GM12878 (cell line): ENCODE results near the gene SLX4IP. TPM values are rescaled to one million over a fixed set of nuclear protein-coding genes. Genes with fewer than 3 reads are reported as not detected.

Source experiments
- ATAC-seq: fragments of 200-7000 bp; cut with Tn5 transposase; 3 replicates; pipeline ENCODE4 v1.9.1; 2020; ENCODE audit warnings: mild to moderate bottlenecking, moderate library complexity
- BruUV-seq: library from RNA; stranded (reverse); fragments of 400-500 nt; replicated peaks from 2 replicates; lab custom pipeline; 2021; lab: Mats Ljungman, UMichigan
- CTCF ChIA-PET: fragments of 300-600 bp; sonication (Branson Sonifier 250); formaldehyde crosslinking; extraction: SDS; loops from one replicate; lab custom pipeline; 2021; ENCODE audit warnings: inconsistent platforms; lab: Yijun Ruan, JAX
- POLR2A ChIA-PET: fragments of 350-600 bp; formaldehyde crosslinking; extraction: SDS; loops from one replicate; lab custom pipeline; 2021; ENCODE audit warnings: inconsistent platforms; lab: Charles Lee
- RAD21 ChIA-PET: fragments of 300-600 bp; sonication (Branson Sonifier 250); formaldehyde crosslinking; loops from one replicate; lab custom pipeline; 2023; ENCODE audit warnings: antibody characterized with exemption; ENCODE audit not compliant: unreplicated experiment; lab: Charles Lee
- SMC1A ChIA-PET: fragments of 300-600 bp; sonication (Branson Sonifier 250); formaldehyde crosslinking; loops from one replicate; lab custom pipeline; 2023; ENCODE audit not compliant: unreplicated experiment, uncharacterized antibody; lab: Charles Lee
- DNase-seq: peaks from one replicate; pipeline ENCODE4 v3.0.0-alpha.2; 2011; ENCODE audit warnings: low read depth, low spot score
- FAIRE-seq: peaks from 3 replicates; lab custom pipeline; 2011; peaks lifted over from hg19 to GRCh38; lab: Jason Lieb, UNC
- H2AFZ ChIP-seq: 2 replicates; pipeline ENCODE4 v1.6.0; 2011; ENCODE audit warnings: low read depth, low read length, control low read depth; ENCODE audit not compliant: control insufficient read depth
- H3K27ac ChIP-seq: 2 replicates; pipeline ENCODE4 v1.5.1; 2011; ENCODE audit warnings: control low read depth; ENCODE audit not compliant: control insufficient read depth, insufficient read depth
- H3K27me3 ChIP-seq, 2 experiments: replicated peaks in 1 of 2; 2 replicates each; pipeline versions ENCODE4 v1.6.0 to v1.6.1; 2011; ENCODE audit warnings: low read length in 1 of 2; ENCODE audit not compliant: control insufficient read depth in 2 of 2, insufficient read depth in 2 of 2
- H3K36me3 ChIP-seq, 2 experiments: 2 replicates each; pipeline ENCODE4 v1.5.1; 2011; ENCODE audit warnings: low read length in 1 of 2; ENCODE audit not compliant: control insufficient read depth in 2 of 2, insufficient read depth in 2 of 2
- H3K4me1 ChIP-seq: 2 replicates; pipeline ENCODE4 v1.6.1; 2011; ENCODE audit warnings: mild to moderate bottlenecking, low read length, moderate library complexity, mixed read lengths; ENCODE audit not compliant: control insufficient read depth, insufficient read depth
- H3K4me2 ChIP-seq: 2 replicates; pipeline ENCODE4 v1.6.0; 2011; ENCODE audit warnings: control low read depth; ENCODE audit not compliant: control insufficient read depth, insufficient read depth
- H3K4me3 ChIP-seq: fragments of 200-600 bp; sonication (generic); 2 replicates; pipeline ENCODE4 v1.5.1; 2016
- H3K79me2 ChIP-seq: 2 replicates; pipeline ENCODE4 v1.6.0; 2011; ENCODE audit warnings: low read length; ENCODE audit not compliant: control insufficient read depth, insufficient read depth
- H3K9ac ChIP-seq: 2 replicates; pipeline ENCODE4 v1.8.0; 2011; ENCODE audit warnings: low read length, control low read depth, mixed read lengths; ENCODE audit not compliant: control insufficient read depth, insufficient read depth
- H3K9me3 ChIP-seq: replicated peaks from 3 replicates; pipeline ENCODE4 v1.5.1; 2011; ENCODE audit warnings: mild to moderate bottlenecking, low read length; ENCODE audit not compliant: control insufficient read depth, insufficient read depth
- H4K20me1 ChIP-seq: 2 replicates; pipeline ENCODE4 v1.6.0; 2011; ENCODE audit not compliant: control insufficient read depth, insufficient read depth
- CBX3 ChIP-seq: fragments of 200-600 bp; sonication (generic); IDR thresholded peaks from 2 replicates; pipeline ENCODE4 v1.6.1; 2016; ENCODE audit warnings: low read depth, borderline replicate concordance
- EGR1 ChIP-seq, 2 experiments: IDR thresholded peaks; 1 replicate in 1 of 2; 2 replicates in 1 of 2; pipeline ENCODE4 v1.6.1; 2011 to 2012; ENCODE audit warnings: low read depth in 2 of 2, low read length in 2 of 2, borderline replicate concordance in 1 of 2, mild to moderate bottlenecking in 1 of 2, moderate library complexity in 1 of 2
- ETV6 ChIP-seq, 2 experiments: fragments of 450-650 bp in 1 of 2; IDR thresholded peaks in 1 of 2; conservative IDR thresholded peaks in 1 of 2; 2 replicates each; pipeline ENCODE4 v1.6.1; 2014; ENCODE audit warnings: antibody characterized with exemption in 1 of 2, borderline replicate concordance in 1 of 2, low read depth in 1 of 2, mild to moderate bottlenecking in 1 of 2, moderate library complexity in 1 of 2
- FOXK2 ChIP-seq: fragments of 450-650 bp; IDR thresholded peaks from 2 replicates; pipeline ENCODE4 v1.6.1; 2017; ENCODE audit warnings: mild to moderate bottlenecking, moderate library complexity
- FOXM1 ChIP-seq: IDR thresholded peaks from 2 replicates; pipeline ENCODE4 v1.6.1; 2012; ENCODE audit warnings: low read depth, mild to moderate bottlenecking, inconsistent platforms, low read length, moderate library complexity
- HCFC1 ChIP-seq: fragments of 150-350 bp; IDR thresholded peaks from 2 replicates; pipeline ENCODE4 v1.6.1; 2014; ENCODE audit warnings: low read length
- JUND ChIP-seq: IDR thresholded peaks from 2 replicates; pipeline ENCODE4 v1.6.1; 2012; ENCODE audit warnings: low read depth, mild to moderate bottlenecking, low read length, improper control_type of control experiment, moderate library complexity
- MXI1 ChIP-seq: fragments of 150-350 bp; IDR thresholded peaks from 2 replicates; pipeline ENCODE4 v1.6.1; 2011; ENCODE audit warnings: low read depth, mild to moderate bottlenecking, inconsistent platforms, low read length, improper control_type of control experiment
- PAX5 ChIP-seq: IDR thresholded peaks from 2 replicates; pipeline ENCODE4 v1.6.1; 2011; ENCODE audit warnings: low read depth, low read length, borderline replicate concordance
- POLR2AphosphoS5 ChIP-seq: IDR thresholded peaks from 2 replicates; pipeline ENCODE4 v1.6.1; 2011; ENCODE audit warnings: mild to moderate bottlenecking, low read length, inconsistent platforms
- SIN3A ChIP-seq: IDR thresholded peaks from 2 replicates; pipeline ENCODE4 v1.6.1; 2012; ENCODE audit warnings: low read depth, low read length, improper control_type of control experiment
- TCF3 ChIP-seq: IDR thresholded peaks from 2 replicates; pipeline ENCODE4 v1.6.1; 2012; ENCODE audit warnings: low read depth, mild to moderate bottlenecking, low read length, borderline replicate concordance; ENCODE audit not compliant: insufficient read depth
- WGBS: methylation state at CpG from one replicate; pipeline ENCODE4 v1.1.6; 2016; ENCODE audit warnings: low lambda C conversion rate; ENCODE audit not compliant: insufficient replicate concordance, insufficient coverage; ENCODE audit errors: missing lambda C conversion rate; 5-methylcytosine and 5-hydroxymethylcytosine counted together
- in situ Hi-C: fragments of 300-500 bp; cut with MboI; formaldehyde crosslinking; loops from 9 replicates; pipeline ENCODE4 v1.14.3; 2018; ENCODE audit warnings: mixed read lengths
- intact Hi-C: fragments of 100-400 bp; cut with micrococcal nuclease; formaldehyde crosslinking; loops from one replicate; pipeline ENCODE4 v1.14.2; 2022; ENCODE audit not compliant: unreplicated experiment
- polyA plus RNA-seq, 11 experiments: library from polyadenylated mRNA; depleted of rRNA in 4 of 11; unstranded in 6 of 11; stranded (reverse) in 5 of 11; fragments of >200 nt; fragmentation: Nextera tagmentation in 4 of 11; fragmentation: Illumina TruSeq in 1 of 11; extraction: Ambion mirVana in 4 of 11; extraction: Trizol in 1 of 11; gene quantifications; 1 replicate in 1 of 11; 2 replicates in 10 of 11; pipeline versions ENCODE4 v1.2.1 to v1.2.3, GENCODE V29; 2011 to 2016; ENCODE audit warnings: inconsistent platforms in 2 of 11, missing spikeins in 2 of 11, low read depth in 1 of 11
- total RNA-seq, 4 experiments: library from RNA; depleted of rRNA in 3 of 4; stranded (reverse); fragments of >200 nt in 3 of 4; fragmentation: Illumina TruSeq in 1 of 4; extraction: Trizol in 1 of 4; gene quantifications; 2 replicates each; pipeline versions ENCODE4 v1.2.1 to v1.2.3, GENCODE V29; 2013 to 2021
- TF ChIP-seq, protein P1 (sequence below): fragments of 450-650 bp; IDR thresholded peaks from 2 replicates; pipeline ENCODE4 v1.6.1; 2018; ENCODE audit warnings: borderline replicate concordance, mild to moderate bottlenecking; ENCODE audit not compliant: partially characterized antibody

Gene SLX4IP
- total and polyA plus RNA-seq, 10 of the 15 experiments (the other 5 are each of a cell fraction or from before 2014, with no cell fraction given), result 2.2 to 11.0 (median 6.3) TPM

DNA sequence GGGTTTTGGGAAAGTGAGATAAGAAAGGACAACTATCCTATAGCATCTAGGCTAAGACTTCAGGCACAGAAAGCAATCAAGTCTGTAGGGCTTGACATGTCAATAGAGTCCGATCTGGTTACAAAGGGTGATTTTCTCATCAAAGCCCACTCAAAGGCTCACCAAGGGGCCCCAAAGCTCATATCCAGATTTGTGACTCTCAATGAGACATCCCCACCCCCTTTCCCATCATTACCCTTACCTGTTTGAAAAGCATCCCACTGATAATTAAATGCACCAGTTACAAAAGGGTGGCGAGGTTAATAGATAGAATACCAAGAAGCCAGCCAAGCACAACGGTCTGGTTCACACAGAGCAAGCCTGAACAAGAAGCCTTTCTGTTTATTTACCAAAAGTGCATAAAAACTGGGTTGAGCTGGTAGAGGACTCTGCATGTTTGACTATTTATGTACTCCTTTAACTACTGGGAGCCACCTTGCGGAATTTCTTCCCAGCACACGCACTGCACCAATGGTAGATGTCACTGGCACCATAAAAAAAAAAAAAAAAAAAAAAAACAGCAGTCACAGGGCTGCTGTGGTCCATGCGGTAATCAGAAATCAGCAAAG lies 232.6 kb downstream of the SLX4IP start:
- H3K4me2 ChIP-seq, result no peak overlapping the region
- no peaks in the 10 kb centered on the region; a peak in 3 of 4 replicates for H3K36me3 ChIP-seq
- WGBS, result 75% methylated on average over 6 of the region's 6 CpGs
- no peak for ATAC-seq
- H4K20me1 ChIP-seq, result no peaks in the 10 kb centered on the region; the same call in 1 of the 2 replicates
- BruUV-seq, result no TSS peak
- no peak for DNase-seq
- no peak overlapping the region for H3K27ac ChIP-seq
- no peaks in the 10 kb centered on the region for H3K27me3 ChIP-seq
- TF ChIP-seq CBX3 (no peak), SIN3A (no peak), POLR2AphosphoS5 (no peak)
- RAD21 ChIA-PET, result no interaction called here
- H3K79me2 ChIP-seq, result peaks cover 8% of the 10 kb centered on the region
- in situ Hi-C loops, result no loop called here
- H3K4me3 ChIP-seq, result no peak overlapping the region
- peaks cover 29% of the 10 kb centered on the region for H3K4me1 ChIP-seq
- FAIRE-seq, result no peak
- SMC1A ChIA-PET, result interaction anchor here (0.5 kb wide), 1 partner anchor 754 kb away, joined by 3 read pairs; no protein-coding TSS in a partner anchor
- intact Hi-C loops, result no loop called here
- no peaks in the 10 kb centered on the region for H3K9me3 ChIP-seq
- CTCF ChIA-PET, result no interaction called here
- no peak overlapping the region for H2AFZ ChIP-seq
- H3K9ac ChIP-seq, result no peak overlapping the region
- POLR2A ChIA-PET, result interaction anchor here (0.7 kb wide), 1 partner anchor 544 kb away, joined by 3 read pairs; no protein-coding TSS in a partner anchor

DNA sequence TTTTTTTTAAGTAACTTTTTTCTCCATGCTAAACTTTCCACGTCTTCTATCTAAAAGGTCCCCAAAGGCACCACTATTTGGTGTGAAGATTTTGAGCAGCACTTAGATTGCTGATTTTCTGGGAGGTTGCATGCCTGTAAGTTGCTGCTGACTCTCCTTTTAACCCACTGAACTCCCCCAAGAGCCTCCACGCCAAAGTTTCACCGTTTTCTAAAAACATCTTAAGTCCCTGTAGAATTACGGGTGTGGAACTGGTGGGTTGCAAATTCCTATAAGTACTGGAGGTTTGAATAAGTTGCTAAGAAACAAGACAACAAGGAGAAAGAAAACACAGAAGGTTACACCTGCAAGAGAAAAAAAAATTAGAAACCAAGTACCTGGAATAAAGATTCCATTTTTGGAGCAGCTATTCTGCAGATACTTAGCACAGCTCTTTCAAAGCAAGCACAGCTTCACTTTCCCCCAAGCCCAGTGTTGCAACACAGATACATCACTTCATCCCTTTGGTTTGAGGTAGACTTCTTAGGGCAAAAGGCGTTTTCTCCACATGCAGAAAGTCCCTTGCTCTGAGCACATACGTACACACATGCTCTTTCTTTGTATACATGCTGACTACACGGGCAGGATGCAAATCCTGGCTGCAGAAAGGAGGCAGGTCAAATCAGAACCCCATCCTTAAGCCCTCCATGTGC lies 233.7 kb downstream of the SLX4IP start:
- ChIA-PET RAD21 (no interaction called here), POLR2A (interaction anchor here (0.5 kb wide), 1 partner anchor 587 kb away, joined by 5 read pairs; no protein-coding TSS in a partner anchor), SMC1A (interaction anchor here (0.7 kb wide), 1 partner anchor 111 kb away, joined by 3 read pairs; no protein-coding TSS in a partner anchor), CTCF (interaction anchor here (1.2 kb wide), 1 partner anchor 117 kb away, joined by 4 read pairs; no protein-coding TSS in a partner anchor)
- in situ Hi-C loops (no loop called here), intact Hi-C loops (no loop called here)
- WGBS, result 81% methylated on average over 7 of the region's 7 CpGs
- H3K27ac ChIP-seq, result no peak overlapping the region
- no peaks in the 10 kb centered on the region for H3K27me3 ChIP-seq
- no TSS peak for BruUV-seq
- peaks cover 27% of the 10 kb centered on the region for H3K4me1 ChIP-seq
- FAIRE-seq, result no peak
- H3K9me3 ChIP-seq, result no peaks in the 10 kb centered on the region
- H2AFZ ChIP-seq, result no peak overlapping the region
- H3K9ac ChIP-seq, result no peak overlapping the region
- no peaks in the 10 kb centered on the region; a peak in 2 of 4 replicates for H3K36me3 ChIP-seq
- no peak overlapping the region for H3K4me2 ChIP-seq
- H3K4me3 ChIP-seq, result no peak overlapping the region
- peaks cover 10% of the 10 kb centered on the region for H3K79me2 ChIP-seq
- ATAC-seq, result no peak
- H4K20me1 ChIP-seq, result no peaks in the 10 kb centered on the region; the same call in 1 of the 2 replicates
- no peak for DNase-seq
- TF ChIP-seq FOXK2 (no peak), FOXM1 (no peak), ETV6 (conservative IDR thresholded peaks at IDR 0.05 in 1 of 2, IDR thresholded peaks at IDR 0.05 in 1 of 2; ENCODE audit: borderline replicate concordance in 1 of 2, low read depth in 1 of 2) (no peak), MXI1 (no peak), PAX5 (no peak), JUND (no peak), EGR1 (IDR thresholded peaks at IDR 0.05; ENCODE audit: borderline replicate concordance in 1 of 2, low read depth in 2 of 2, low read length in 2 of 2) (no peak), TCF3 (no peak), CBX3 (no peak), HCFC1 (no peak)
- TF ChIP-seq, protein P1, sequence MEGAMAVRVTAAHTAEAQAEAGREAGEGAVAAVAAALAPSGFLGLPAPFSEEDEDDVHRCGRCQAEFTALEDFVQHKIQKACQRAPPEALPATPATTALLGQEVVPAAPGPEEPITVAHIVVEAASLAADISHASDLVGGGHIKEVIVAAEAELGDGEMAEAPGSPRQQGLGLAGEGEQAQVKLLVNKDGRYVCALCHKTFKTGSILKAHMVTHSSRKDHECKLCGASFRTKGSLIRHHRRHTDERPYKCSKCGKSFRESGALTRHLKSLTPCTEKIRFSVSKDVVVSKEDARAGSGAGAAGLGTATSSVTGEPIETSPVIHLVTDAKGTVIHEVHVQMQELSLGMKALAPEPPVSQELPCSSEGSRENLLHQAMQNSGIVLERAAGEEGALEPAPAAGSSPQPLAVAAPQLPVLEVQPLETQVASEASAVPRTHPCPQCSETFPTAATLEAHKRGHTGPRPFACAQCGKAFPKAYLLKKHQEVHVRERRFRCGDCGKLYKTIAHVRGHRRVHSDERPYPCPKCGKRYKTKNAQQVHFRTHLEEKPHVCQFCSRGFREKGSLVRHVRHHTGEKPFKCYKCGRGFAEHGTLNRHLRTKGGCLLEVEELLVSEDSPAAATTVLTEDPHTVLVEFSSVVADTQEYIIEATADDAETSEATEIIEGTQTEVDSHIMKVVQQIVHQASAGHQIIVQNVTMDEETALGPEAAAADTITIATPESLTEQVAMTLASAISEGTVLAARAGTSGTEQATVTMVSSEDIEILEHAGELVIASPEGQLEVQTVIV, result no peak
